GM06990 (cell line): Measurements from ENCODE around the gene STARD13.

ENCODE experiments used
- DNase-seq: peaks from one replicate; pipeline ENCODE4 v3.0.0-alpha.2; 2011; ENCODE audit not compliant: insufficient read length; ENCODE audit errors: extremely low read depth
- H3K27me3 ChIP-seq: replicated peaks from 2 replicates; pipeline ENCODE4 v1.6.0; 2011; ENCODE audit warnings: low read length; ENCODE audit not compliant: control insufficient read depth, insufficient read depth
- H3K36me3 ChIP-seq: 2 replicates; pipeline ENCODE4 v1.5.1; 2011; ENCODE audit warnings: low read length; ENCODE audit not compliant: control insufficient read depth, insufficient read depth
- H3K4me3 ChIP-seq: replicated peaks from 2 replicates; pipeline ENCODE4 v1.5.1; 2011; ENCODE audit warnings: low read depth, mild to moderate bottlenecking, control low read depth, low read length
- CTCF ChIP-seq: IDR thresholded peaks from 2 replicates; pipeline ENCODE4 v1.5.1; 2011; ENCODE audit warnings: low read length, control low read depth, mild to moderate bottlenecking, inconsistent platforms; ENCODE audit not compliant: insufficient read depth, poor library complexity, severe bottlenecking

STARD13 gene

DNA sequence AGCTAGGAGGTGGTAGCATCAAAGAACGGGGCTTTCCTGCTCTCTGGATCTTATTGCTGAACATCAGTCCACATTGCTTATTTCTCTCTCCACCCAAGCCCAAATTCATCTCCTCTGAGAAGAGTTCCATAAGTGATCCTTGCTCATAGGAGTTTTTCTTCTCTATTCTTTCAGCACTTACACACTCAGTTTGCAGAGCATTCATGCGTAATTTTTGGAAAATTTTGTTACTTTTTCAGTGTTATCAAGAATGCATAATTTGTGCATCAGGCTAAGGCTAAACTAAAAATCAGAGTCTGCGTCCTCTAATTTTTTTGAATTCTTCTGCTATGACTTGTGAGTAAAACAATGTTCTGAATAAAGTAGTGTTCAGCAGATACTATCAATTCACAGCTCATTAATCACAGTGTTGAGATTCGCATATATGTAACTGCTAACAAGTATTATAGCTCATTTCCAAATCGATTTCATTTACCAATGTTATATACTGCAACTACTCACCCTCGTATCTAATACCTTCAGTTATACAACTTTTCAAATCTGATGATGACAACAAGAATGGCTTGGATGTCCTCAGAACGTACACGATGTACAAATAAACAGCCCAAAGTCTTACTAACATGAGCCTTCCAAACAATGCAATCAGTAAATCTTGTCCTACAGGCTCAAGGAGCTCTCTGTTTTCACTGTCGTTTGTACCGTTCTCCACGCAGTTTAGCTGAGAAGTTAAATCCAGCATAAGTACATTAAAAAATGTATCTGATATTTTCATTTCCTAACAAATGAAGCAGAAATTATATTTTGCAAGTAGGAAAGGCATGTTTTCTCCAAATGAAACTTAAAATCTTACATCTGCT lies 36.4 kb upstream of the STARD13 start:
- Histone ChIP-seq H3K27me3 (no peaks in the 10 kb centered on the region), H3K36me3 (no peaks in the 10 kb centered on the region), H3K4me3 (no peak overlapping the region)
- DNase-seq: no peak
- no peak for TF ChIP-seq CTCF

DNA sequence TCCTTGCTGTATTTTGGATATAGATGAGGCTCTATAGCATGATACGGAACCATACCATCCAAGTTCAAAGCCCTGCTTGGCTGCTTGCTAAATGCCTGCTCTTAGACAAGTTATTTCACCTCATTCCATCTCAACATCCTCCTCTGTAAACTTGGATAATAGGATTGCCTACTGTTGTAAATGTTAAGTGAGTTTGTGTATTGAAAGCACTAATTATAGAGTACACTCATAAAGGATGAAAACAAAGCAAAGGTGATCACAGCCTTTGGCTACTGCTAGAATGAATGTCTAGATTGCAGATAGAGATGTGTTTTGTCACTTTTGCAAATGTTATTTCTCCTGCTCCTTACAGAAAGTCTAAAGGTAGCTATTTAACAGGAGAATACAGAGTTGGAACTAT lies 34.3 kb upstream of the STARD13 start:
- Histone ChIP-seq H3K27me3 (no peaks in the 10 kb centered on the region), H3K4me3 (no peak overlapping the region), H3K36me3 (no peaks in the 10 kb centered on the region)
- TF ChIP-seq CTCF: no peak
- no peak for DNase-seq

DNA sequence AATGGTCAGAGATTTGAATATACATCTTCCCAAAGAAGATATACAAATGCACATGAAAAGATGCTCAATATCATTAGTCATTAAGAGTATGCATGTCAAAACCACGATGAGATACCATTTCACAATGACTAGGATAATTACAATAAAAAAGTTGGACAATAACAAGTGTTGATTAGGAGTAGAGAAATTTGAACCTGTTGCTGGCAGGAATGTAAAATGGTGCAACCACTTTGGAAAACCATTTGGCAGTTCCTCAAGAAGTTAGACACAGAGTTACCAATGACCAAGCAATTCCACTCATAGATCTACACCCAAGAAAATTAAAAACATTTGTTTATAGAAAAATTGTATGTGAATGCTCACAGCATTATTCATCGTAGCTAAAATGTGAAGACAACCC lies 33.2 kb upstream of the STARD13 start:
- DNase-seq: no peak
- Histone ChIP-seq H3K4me3 (no peak overlapping the region), H3K27me3 (no peaks in the 10 kb centered on the region), H3K36me3 (no peaks in the 10 kb centered on the region)
- TF ChIP-seq CTCF: no peak

DNA sequence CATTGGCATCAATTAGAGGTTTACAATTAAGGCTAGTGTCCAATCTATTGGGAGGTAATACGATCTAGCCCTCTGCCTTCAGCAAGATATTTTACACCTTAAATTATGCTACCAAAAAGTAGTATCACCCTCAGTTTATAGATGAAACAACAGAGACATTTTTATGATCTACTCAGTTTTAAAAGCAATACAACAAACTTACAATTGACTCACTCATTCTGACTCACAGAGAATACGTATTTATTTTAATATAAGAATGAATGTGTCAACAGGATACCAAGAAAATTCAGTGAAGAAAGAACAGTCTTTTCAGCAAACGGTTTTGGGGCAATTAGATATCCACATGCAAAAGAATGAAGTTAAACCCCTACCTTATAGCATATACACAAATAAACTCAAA lies 32.5 kb upstream of the STARD13 start:
- DNase-seq: no peak
- no peaks in the 10 kb centered on the region for H3K36me3 ChIP-seq
- TF ChIP-seq CTCF: no peak
- no peak overlapping the region for H3K4me3 ChIP-seq
- no peaks in the 10 kb centered on the region for H3K27me3 ChIP-seq

DNA sequence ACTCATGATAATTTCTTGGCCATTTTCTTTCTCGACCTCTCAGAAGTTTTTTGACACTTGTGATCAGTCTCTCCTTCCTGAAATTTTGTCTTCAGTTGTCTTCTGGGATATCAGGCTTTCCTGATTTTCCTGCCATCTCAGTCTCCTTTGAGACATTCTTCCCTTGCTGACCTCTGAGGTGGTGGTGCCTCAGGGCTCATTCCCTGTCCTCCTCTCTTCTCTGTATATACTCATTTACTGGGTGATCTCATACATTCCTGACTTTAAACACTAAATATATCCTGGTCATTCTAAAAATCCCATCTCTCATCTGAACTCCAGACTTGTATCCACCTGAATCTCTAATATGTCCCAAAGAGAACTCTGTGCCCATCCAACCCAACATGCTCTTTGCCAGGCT lies 31.3 kb upstream of the STARD13 start:
- H3K4me3 ChIP-seq: no peak overlapping the region
- no peaks in the 10 kb centered on the region for H3K36me3 ChIP-seq
- no peak for TF ChIP-seq CTCF
- no peaks in the 10 kb centered on the region for H3K27me3 ChIP-seq
- no peak for DNase-seq
